ENCODE results near the gene SLC6A4. TPM values are rescaled to one million over a fixed set of nuclear protein-coding genes. Genes with fewer than 3 reads are reported as not detected.

The SLC6A4 gene
- total and polyA plus RNA-seq, 4 donors = 0.05 to 0.70 TPM; not detected in 2

GRCh38 chr17:30279156-30279555, 43.7 kb upstream of the SLC6A4 start:
- Histone ChIP-seq H3K9ac (ENCODE audit: low read depth in 1 of 2, low read length in 2 of 2) (no peak overlapping the region), H3K9me3 (ENCODE audit: control insufficient read depth in 4 of 4, low read length in 3 of 4) (no peaks in the 10 kb centered on the region), H3K27me3 (ENCODE audit: control insufficient read depth in 4 of 4, insufficient read depth in 4 of 4, low read length in 3 of 4) (no peaks in the 10 kb centered on the region), H3K27ac (ENCODE audit: low read depth in 1 of 2, low read length in 2 of 2) (no peak overlapping the region), H3K4me3 (ENCODE audit: low read depth in 1 of 3, low read length in 3 of 3) (no peak overlapping the region), H3K4me1 (ENCODE audit: control insufficient read depth in 4 of 4, insufficient read depth in 4 of 4, low read length in 3 of 4) (no peaks in the 10 kb centered on the region), H3K36me3 (ENCODE audit: control insufficient read depth in 4 of 4, insufficient read depth in 3 of 4, low read depth in 1 of 4, low read length in 3 of 4) (peaks cover 4 to 17% (median 9%) of the 10 kb centered on the region in 4 donors)
- TF ChIP-seq FOXA1 (IDR thresholded peaks at IDR 0.05) (no peak), HNF4A (conservative IDR thresholded peaks at IDR 0.05) (no peak), YY1 (IDR thresholded peaks at IDR 0.05) (no peak), HNF4G (IDR thresholded peaks at IDR 0.05) (no peak), JUND (IDR thresholded peaks at IDR 0.05) (no peak), EGR1 (IDR thresholded peaks at IDR 0.05; ENCODE audit: low read depth in 2 of 2) (no peak), ATF3 (IDR thresholded peaks at IDR 0.05) (no peak), REST (IDR thresholded peaks at IDR 0.05) (no peak), RAD21 (IDR thresholded peaks at IDR 0.05) (no peak), TAF1 (conservative IDR thresholded peaks at IDR 0.05) (no peak), ZBTB33 (IDR thresholded peaks at IDR 0.05) (no peak)
- TF ChIP-seq, protein P1, sequence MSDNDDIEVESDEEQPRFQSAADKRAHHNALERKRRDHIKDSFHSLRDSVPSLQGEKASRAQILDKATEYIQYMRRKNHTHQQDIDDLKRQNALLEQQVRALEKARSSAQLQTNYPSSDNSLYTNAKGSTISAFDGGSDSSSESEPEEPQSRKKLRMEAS (IDR thresholded peaks at IDR 0.05) = no peak
- DNase-seq (ENCODE audit: low spot score) = no peak

DNA sequence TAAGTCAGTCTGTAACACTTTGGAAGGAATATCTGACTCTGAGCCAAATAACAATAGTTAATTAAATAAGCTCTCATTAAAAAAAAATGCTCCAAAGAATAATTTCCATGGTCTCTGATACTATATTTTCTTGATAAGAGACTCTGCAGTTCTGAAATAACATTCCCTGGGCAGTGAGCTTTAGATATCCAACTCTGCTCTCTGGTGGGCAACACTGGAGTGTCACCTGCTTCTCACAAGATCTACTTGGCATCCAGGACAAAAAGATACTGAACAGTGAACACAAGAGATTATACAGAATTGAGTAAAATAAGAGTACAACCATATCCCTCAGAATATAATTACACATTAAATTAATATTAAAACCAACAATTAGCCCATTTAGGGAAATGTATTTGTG, 42.5 kb upstream of the SLC6A4 start:
- Histone ChIP-seq H3K27me3 (ENCODE audit: control insufficient read depth in 4 of 4, insufficient read depth in 4 of 4, low read length in 3 of 4) (no peaks in the 10 kb centered on the region), H3K9me3 (ENCODE audit: control insufficient read depth in 4 of 4, low read length in 3 of 4) (no peaks in the 10 kb centered on the region), H3K4me1 (ENCODE audit: control insufficient read depth in 4 of 4, insufficient read depth in 4 of 4, low read length in 3 of 4) (no peaks in the 10 kb centered on the region), H3K4me3 (ENCODE audit: low read depth in 1 of 3, low read length in 3 of 3) (no peak overlapping the region), H3K27ac (ENCODE audit: low read depth in 1 of 2, low read length in 2 of 2) (no peak overlapping the region), H3K9ac (ENCODE audit: low read depth in 1 of 2, low read length in 2 of 2) (no peak overlapping the region), H3K36me3 (ENCODE audit: control insufficient read depth in 4 of 4, insufficient read depth in 3 of 4, low read depth in 1 of 4, low read length in 3 of 4) (peaks cover 4 to 18% (median 13%) of the 10 kb centered on the region in 4 donors)
- DNase-seq (ENCODE audit: low spot score) = no peak
- TF ChIP-seq GABPA (IDR thresholded peaks at IDR 0.05 in 1 of 2, conservative IDR thresholded peaks at IDR 0.05 in 1 of 2) = no peak
- TF ChIP-seq RAD21 (IDR thresholded peaks at IDR 0.05) = peak; percentile 88 to 92
- TF ChIP-seq YY1 (IDR thresholded peaks at IDR 0.05) = no peak
- TF ChIP-seq TAF1 (conservative IDR thresholded peaks at IDR 0.05) = no peak
- TF ChIP-seq, protein P2, sequence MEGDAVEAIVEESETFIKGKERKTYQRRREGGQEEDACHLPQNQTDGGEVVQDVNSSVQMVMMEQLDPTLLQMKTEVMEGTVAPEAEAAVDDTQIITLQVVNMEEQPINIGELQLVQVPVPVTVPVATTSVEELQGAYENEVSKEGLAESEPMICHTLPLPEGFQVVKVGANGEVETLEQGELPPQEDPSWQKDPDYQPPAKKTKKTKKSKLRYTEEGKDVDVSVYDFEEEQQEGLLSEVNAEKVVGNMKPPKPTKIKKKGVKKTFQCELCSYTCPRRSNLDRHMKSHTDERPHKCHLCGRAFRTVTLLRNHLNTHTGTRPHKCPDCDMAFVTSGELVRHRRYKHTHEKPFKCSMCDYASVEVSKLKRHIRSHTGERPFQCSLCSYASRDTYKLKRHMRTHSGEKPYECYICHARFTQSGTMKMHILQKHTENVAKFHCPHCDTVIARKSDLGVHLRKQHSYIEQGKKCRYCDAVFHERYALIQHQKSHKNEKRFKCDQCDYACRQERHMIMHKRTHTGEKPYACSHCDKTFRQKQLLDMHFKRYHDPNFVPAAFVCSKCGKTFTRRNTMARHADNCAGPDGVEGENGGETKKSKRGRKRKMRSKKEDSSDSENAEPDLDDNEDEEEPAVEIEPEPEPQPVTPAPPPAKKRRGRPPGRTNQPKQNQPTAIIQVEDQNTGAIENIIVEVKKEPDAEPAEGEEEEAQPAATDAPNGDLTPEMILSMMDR (IDR thresholded peaks at IDR 0.05; ENCODE audit: low read depth, low read length, missing input control) = peak; percentile 69
- TF ChIP-seq FOXA1 (IDR thresholded peaks at IDR 0.05) = no peak

Data from liver (tissue), 9 donors.